NCI-H526 treated with DMSO at 0.1 percent for 48 hours (cell line): ENCODE measurements around the gene SPTBN1.
"Not testable (repeated sequence)": the region's sequence is repeated elsewhere in the genome, so short reads cannot be mapped to it uniquely, and the experiment has no call there.

ENCODE experiments used
- DNase-seq: peaks from one replicate; lab custom pipeline; 2025; lab: John Stamatoyannopoulos, UW

Gene SPTBN1

DNA sequence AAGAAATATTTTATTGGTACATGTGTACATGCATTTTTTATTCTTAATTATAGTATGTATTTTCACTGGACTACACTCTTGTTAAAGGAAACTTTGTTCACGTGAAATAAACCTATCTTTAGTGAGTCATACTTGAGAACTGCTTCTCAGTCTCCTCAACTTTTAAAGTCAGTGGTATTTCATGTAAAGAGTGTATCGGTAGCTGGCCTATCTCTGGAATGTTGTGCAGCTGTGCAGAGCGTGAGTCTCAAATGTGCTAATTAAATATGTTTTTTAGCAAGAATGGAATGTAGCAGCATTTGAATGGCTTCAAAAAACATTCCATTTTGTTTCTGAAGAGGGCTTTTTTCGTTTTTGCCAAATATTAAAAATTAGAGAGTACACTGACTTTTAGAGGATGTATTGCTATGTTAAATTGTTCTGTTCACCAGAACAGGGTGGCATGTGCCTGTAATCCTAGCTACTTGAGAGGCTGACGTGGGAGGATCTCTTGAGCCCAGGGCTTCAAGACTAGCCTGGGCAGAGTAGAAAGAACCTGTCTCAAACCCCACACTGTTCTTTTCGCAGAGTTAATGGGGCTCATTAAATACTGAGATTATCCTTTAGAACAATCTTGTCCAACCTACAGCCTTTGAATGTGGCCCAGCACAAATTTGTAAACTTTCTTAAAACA, 14.3 kb downstream of the SPTBN1 start:
- DNase-seq, result no peak

DNA sequence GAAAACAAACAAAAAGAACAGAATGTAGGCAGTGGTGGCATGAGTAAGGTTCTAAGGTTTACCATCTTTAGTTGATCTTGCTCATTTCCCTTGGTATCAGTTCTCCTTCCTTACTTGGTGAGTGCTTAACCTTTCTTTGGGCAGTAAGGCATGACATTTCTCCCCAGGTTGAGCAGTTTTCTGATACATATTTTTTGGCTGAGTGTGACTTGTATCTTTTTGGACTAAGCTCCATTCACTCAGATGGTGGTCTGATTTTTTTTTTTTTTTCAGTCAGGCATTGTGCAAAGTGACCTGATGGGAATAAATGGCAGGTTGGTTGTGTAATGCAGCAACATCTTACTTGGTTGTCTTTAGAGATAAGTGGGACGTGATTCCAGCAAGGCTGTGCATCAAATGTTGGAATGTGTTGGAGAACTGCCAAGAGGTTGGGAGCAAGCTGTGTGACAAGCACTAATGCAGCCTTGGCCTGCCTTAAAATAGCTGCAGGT, 15.1 kb downstream of the SPTBN1 start:
- no peak for DNase-seq

DNA sequence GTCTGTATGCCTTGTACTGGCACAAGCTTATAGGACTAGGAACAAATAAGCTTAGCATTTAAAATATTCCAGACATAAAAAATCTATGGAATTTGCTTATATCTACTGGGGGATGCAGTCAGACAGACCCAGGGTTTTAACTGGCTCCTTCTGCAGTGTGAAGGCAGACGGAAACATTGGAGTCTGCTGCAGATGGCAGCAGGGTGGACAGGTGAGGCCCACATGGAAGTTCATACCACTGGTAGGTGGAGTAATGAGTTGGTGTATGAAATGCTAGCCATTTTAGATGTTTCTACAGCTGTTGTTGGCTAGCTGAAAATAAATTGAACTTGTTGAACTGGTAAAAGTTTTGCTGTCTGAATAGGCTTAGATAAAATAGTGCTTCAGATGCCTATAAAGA, 17.7 kb downstream of the SPTBN1 start:
- no peak for DNase-seq

DNA sequence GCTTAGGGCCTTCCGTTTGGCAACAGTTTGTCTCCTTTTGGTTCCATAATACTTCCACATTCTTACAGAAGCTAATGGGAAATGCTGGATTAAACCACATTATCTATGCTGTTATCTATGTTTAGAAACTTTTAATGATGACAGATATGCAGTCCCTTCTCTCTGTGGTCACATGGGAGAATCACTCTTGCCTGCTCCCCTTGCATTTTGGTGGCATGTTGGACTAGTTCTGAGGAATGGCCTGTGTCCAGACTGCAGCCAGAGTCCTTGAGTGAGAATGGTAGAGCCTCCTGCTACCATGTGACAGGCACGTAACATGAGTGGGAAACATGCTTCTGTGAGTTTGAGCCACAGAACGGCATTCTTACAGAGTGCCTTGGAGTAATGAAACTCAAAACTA, 19.2 kb downstream of the SPTBN1 start:
- no peak for DNase-seq

DNA sequence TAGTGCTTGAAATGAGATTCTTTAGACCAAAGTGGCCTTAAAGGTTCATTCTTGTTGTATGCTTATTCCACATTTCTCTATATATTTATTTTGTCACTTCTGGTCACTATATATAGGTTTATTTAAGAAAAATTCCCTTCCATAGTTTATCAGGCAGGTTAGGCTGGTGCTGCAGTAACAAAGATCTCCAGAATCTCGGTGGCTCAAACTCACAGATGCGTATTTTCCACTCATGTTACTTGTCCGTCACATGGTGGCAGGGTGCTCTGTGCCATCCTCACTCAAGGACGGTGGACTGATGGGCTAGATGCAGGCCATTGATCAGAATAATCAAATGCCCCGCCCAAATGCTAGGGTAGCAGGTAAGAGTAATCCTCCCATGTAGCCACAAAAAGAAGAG, 19.8 kb downstream of the SPTBN1 start:
- no peak for DNase-seq

DNA sequence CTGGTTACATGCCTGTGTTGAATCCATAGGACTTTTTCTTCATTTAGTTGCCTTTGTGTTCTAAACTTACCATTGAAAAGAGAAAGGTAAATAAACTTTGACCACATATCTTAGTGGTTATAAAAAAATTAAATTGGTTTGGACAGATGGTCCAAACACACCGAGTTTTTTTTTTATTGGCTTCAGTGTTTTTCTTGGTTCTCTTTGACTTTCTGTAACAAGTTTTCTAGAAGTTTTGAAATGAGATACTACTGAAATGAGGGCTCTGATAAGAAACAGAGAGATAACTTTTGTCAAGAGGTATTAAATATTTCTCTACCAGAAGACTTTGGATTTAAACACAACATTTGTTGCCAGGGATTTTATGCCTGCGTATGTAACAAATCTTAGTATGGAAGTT, 20.7 kb downstream of the SPTBN1 start:
- no peak for DNase-seq

DNA sequence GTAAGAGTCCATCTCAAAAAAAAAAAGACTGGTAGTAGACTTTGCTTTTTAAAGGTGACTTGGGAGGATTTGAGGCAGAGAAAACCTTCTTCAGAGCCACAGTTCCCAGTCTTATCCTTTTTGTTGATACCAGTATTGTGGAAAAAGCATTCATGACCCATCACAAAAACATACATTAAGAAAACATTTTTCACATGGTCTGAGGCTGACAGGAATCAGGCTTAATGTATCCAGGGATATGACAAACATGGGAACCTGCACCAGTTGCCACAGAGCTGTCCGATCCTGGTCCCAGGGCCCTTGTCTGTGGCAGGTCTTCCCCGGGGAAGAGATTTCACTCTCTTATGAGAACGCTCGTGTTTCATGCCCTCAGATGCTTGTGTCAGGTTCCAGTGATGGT, 21.8 kb downstream of the SPTBN1 start:
- no peak for DNase-seq

DNA sequence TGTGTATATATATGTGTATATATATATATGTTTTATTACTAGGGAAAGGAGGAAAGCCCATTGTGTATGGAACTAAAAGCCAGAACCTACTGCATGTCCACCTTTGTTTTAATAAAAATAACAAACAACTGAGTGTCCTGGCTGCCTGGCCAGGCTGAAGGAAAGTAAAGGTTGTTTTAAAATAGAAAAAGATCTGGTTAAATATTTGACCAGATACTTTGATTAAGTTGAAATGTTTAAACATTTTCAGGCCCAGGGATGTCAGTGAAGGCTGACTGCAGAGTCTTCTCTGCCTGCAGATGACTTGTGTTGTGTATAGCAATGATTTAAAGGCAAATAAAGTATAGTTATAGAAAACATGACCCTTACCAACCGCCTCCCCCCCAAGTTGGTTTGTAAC, 22.8 kb downstream of the SPTBN1 start:
- no peak for DNase-seq

DNA sequence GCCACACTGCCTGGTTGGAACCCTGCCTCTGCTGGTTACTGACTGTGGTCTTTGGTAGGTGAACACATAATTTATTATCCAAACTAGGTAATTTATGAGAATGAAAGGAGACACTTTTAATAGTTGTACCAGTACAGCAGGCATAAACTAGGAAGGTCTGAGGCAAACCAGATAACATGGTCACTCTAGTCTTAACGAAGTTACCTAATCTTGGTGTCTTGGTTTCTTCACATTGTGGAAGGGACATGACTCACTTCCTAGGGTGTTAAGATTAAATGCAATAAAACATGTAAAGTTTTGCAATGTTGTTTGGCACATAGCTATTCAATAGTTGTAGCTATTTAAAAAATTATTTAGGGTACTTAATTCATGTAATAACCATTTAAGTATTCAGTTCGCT, 23.3 kb downstream of the SPTBN1 start:
- DNase-seq, result no peak

DNA sequence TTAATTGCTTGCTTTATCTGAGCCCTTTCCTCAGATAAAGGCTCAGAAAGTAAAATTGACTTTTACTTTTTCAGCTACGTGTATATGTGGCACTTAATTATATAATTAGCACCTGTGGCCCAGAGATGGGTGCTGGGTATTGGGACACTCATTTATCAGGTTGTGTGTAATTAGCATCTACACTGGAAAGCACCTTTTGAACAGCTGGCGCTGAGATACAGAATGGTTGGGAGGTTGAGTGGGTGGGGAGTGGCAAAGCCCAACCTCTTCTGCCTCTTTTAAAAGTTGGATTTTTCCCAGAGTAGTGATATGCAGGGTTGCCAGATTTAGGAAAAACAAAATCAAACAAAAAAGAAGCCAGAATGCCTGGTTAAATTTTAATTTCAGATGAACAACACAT, 23.9 kb downstream of the SPTBN1 start:
- DNase-seq, result no peak

DNA sequence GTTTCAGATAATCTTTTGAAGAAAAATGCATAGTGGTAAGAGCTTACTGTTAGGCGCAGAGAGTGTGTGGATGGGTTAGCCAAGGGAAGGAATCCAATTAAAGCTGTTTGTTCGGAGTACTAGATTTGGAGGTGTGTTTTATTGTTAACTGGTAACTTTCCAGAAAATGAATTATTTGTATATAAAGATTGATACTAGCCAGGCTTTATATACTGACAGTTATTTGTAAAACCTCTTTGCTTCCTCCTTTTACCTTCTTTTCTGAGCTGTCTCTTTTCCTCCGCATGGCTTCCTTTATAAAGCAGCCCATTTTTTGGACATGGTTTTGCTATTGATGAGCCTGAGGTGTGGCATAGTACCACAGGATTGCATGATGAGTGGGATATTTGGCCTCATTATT, 25.6 kb downstream of the SPTBN1 start:
- no peak for DNase-seq

DNA sequence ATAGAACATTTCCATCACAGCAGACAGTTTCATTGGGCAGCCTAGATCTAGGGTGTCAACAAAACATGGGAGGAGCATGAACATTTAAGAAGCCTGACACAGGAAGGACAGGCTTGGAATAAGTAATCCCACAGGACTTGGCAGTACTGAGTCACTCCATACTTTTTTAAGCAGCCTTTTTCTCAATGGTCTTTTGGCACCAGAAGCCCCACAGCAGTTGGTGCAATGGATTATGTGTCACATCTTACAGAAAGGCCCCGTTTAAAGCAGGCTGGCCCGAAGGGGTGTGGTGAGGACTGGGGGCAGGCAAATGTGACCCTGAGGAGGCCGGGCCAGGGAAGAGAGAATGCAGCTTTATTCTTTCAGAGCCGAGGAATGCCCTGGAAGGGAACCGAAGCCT, 26.6 kb downstream of the SPTBN1 start:
- no peak for DNase-seq

DNA sequence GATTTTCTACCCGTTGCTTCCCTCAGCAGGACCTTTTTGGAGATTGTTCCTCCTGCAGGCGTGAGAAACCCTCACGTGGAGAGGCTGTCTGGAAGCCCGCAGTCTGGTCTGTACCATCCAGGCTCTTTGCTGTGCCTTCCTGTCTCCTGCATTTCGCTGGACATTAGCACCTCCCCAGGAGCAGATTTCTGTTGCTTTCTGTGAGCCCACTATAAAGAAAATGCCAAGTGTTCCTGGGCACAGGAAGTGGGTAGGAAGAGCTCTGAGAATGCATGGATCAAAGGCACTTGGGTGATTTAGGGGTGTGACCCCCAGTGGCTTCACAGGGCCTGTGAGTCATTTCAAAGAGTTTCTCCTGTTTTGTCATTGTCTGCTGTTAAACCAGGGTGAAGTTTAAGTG, 27.3 kb downstream of the SPTBN1 start:
- no peak for DNase-seq

DNA sequence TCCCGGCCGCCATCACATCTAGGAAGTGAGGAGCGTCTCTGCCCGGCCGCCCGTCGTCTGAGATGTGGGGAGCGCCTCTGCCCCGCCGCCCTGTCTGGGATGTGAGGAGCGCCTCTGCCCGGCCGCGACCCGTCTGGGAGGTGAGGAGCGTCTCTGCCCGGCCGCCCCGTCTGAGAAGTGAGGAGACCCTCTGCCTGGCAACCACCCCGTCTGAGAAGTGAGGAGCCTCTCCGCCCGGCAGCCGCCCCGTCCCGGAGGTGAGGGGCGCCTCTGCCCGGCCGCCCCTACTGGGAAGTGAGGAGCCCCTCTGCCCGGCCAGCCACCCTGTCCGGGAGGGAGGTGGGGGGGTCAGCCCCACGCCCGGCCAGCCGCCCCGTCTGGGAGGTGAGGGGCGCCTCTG, 29.6 kb downstream of the SPTBN1 start:
- DNase-seq, result not testable (repeated sequence)

DNA sequence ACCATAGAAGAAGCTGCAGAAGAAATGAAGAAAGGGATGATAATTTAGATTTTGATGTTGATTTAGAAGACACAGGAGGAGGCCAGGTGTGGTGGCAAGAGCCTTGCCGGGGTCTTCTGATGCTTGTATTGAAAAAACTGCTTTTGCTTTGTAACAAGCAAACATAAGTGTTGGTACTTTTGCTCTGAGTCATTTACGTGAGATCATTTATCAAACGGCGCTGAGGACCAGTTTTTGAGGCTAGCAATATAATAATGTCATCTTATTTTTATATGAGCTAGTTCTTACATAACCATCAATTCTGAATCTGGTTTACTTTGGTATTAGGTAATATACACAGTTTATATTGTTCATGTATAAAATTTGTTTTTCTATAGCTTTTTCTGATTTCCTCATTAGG, 30.6 kb downstream of the SPTBN1 start:
- no peak for DNase-seq

DNA sequence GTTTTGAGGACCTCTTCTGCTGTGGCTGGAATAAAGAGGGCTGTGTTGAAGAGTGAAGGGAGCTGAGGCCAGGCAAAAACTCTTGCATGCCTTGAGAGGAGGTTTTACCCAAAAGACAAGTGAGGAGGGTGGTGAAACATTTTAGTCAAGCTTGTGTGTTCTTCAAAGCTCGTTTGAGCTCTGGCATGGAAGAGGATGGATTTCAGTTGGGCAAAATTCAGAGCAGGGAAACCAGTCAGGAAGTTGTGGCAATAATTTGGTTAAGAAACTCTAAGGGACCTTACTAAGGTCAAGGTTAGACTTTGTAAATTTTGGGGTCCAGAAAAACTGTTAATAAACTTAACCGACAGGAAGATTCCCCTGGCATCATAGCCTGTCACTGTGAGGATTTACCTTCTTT, 34.7 kb downstream of the SPTBN1 start:
- no peak for DNase-seq

DNA sequence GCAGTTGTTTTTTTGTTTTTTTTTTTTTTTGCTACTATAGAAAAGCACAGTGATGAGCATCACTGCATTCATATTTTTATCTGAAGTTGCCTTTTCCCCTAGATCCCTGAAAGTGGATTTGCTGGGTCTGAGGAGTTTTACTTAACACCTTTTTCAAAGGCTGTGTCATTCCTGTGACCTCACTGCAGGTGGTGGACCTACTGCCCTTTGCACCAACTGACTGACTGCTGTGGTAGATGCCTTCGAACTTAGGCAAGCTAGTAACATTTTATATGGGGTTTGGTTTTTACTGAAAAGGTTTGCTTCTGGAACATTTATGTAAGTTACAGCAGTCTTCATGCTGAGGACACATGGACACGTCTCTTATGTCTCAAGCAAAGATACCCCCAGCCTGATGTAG, 36.2 kb downstream of the SPTBN1 start:
- DNase-seq, result no peak

DNA sequence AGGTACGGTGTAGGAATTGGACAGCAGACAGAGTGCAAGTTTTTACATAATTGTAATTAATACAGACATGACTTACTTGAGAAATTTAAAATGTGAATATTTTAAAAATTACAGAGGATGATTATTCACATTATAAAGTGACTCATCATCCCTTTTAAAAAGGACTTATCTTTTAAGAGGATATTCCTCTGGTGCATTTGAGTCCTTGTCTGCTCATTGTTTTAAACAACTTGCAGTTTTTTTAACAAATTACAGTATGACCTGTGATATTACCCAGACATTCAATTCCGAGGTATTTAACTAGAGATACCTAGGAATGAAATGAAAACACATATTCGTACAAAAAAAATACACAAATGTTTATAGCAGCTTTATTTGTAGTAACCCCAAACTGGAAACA, 38.0 kb downstream of the SPTBN1 start:
- no peak for DNase-seq

DNA sequence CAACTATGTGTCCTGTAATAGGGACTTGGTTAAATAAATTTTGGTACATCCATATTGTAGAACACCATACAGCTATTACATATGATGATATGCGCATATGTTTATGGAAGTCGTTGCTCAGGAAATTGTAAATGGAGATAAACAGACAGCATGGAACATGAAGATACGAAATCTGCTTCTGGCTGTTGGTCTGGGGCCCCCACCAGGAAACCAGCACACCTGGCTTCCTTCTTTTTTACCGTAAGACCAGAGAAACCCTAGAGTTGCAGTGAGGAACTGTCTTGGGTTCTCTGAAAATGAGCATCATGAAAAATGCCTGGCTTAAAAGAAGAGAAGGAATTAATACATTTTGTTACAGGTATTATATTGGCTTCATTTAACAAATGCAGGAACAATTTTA, 40.8 kb downstream of the SPTBN1 start:
- no peak for DNase-seq

DNA sequence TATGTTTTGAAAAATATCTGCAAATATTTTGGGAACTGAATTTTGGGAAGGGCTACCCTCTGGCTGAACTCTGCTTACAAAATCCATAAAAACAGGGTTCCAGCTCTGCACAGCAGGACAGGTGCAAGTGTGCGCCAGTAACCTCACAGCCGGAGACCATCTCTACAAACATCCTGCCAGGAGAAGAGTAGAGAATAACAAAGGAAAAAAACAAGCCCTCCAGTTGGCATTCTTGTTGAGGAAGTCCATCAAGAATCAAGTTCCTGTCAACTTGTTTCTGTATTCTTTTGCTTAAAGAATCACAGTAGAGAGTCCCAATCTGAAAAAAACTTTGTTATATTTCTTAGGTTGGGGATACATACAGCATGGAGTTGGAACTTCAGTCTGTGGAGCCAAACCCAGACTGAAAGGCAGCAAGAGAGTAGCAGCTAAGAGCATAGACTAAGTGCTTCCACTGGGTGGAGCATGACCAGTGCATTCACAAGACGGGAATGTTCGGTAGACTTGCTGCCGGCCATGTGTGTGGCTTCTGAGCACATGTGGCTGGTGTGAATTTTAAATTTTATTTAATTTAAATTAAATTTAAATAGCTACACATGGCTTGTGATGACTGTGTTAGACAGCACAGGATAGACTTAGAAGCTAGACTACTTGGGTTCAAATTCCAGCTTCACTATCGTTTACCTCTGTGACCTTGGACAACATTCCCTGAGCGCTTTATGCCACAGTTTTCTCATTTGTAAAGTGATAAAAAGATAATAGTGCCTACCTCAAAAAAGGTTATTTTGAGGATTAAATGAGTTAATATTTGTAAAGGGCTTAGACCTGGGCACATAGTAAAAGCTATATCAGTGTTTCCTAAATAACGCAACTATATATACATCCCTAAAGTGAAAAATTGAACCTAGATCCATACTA, 41.9 kb downstream of the SPTBN1 start:
- DNase-seq, result peak; percentile 28

DNA sequence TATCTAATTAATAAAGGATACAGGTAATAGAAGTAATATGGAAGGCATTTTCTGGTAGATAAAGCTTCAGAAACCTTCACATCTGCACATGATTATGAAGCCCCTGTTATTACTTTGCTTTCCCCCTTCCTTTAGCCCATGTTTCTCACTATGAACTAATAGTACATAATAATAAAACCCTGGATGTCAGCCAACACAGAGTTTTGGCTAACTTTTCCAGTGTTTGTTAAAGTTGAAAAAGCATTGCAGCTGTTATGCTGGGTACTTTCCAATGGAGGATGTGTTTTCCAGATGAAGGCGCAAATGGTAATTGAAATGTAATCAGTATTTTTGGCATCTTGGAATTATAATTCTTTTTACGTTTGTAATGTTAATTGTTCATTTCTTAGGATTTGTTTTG, 43.5 kb downstream of the SPTBN1 start:
- no peak for DNase-seq

DNA sequence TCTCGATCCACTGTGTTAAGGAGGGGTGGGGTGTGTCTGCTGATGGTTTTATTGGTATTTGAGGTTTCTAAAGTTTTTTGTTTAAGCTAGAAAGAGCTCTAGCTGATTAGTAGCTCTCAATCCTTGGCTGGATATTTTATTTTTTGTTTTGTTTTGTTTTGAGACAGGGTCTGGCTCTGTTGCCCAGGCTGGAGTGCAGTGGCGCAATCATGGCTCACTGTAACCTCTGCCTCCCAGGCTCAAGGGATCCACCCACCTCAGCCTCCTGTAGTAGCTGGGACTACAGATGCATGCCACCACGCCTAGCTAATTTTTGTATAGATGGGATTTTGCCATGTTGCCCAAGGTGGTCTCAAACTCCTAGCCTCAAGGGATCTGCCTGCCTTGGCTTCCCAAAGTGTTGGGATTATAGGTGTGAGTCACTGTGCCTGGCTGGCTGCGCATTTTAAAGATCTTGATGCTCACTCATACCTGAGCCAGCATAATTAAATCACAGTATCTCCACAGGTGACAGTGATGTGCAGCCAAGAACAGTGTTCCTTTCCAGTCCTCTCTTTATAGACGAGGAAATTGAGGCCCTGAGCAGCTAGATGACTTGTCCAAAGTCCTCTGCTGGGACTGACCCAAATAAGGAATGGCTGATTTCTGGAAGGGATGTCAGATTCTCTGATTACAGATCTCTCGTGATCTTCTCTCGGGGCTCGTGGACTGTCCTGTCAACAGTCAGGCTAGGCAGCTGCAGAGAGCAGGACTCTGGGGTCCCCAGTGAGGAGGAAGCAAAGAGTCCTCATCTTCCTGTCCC, 44.5 kb downstream of the SPTBN1 start:
- no peak for DNase-seq

DNA sequence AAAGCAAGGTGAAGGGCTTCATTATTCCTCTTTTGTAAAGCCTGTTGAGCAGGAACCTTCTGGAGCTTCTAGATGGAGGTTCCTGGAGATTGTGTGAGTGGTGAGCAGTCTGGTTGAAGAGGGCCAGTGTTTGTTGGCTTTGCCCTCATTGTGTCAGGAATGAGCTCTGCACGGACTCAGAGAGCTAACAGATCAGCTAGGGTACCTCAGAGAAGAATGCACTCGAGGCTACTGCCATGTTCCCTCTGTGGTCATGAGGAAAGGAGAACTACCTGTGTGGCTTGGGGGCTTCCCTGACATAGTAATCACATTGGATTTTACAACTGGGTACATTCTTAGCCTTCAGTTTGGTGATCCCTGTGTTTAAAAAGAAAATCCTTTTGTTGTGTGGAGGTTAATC, 46.6 kb downstream of the SPTBN1 start:
- no peak for DNase-seq
